Activated T-cell treated with anti-CD3 and anti-CD28 coated beads, Interleukin-2, amount 50 U/mL, for 72 hours (primary cell): ENCODE data around the gene RIF1. TPM values are rescaled to one million over a fixed set of nuclear protein-coding genes. Genes with fewer than 3 reads are reported as not detected.

ENCODE experiments used
- ATAC-seq, 2 donors: fragments of 150-1000 bp; cut with Tn5 transposase; replicated peaks in 1 of 2; 2 replicates each; pipeline ENCODE4 v1.10.0; 2021; ENCODE audit warnings: moderate library complexity in 2 of 2, mild to moderate bottlenecking in 1 of 2
- DNase-seq, 2 donors: peaks; one replicate each; pipeline ENCODE4 v3.0.0; 2021 to 2022; ENCODE audit warnings: mixed read lengths in 1 of 2
- H3K27ac Mint-ChIP-seq: one replicate; pipeline ENCODE4 v1.8.0; 2022; ENCODE audit warnings: mild to moderate bottlenecking, moderate library complexity, mixed read lengths
- H3K27me3 Mint-ChIP-seq: one replicate; pipeline ENCODE4 v1.8.0; 2022; ENCODE audit warnings: low read depth, mixed read lengths
- H3K36me3 Mint-ChIP-seq, 2 donors: one replicate each; pipeline ENCODE4 v1.8.0; 2022; ENCODE audit warnings: mixed read lengths in 2 of 2, mild to moderate bottlenecking in 1 of 2; ENCODE audit not compliant: insufficient read depth in 2 of 2
- H3K4me1 Mint-ChIP-seq: one replicate; pipeline ENCODE4 v1.8.0; 2022; ENCODE audit warnings: low read depth, mixed read lengths
- H3K4me3 Mint-ChIP-seq, 2 donors: one replicate each; pipeline ENCODE4 v1.8.0; 2022; ENCODE audit warnings: mild to moderate bottlenecking in 2 of 2, mixed read lengths in 2 of 2, moderate library complexity in 2 of 2
- H3K9me3 Mint-ChIP-seq, 2 donors: one replicate each; pipeline ENCODE4 v1.8.0; 2022; ENCODE audit warnings: mixed read lengths in 2 of 2
- total RNA-seq, 2 donors: library from RNA; stranded (reverse); gene quantifications; one replicate each; pipeline ENCODE4 v1.2.3, GENCODE V29; 2022

RIF1 gene
- total RNA-seq: 10 to 100 TPM; 50.4 to 58.3 TPM

- Mint-ChIP-seq H3K4me3 (peak within 1 kb of the TSS; percentile 89 to 96), H3K27me3 (no peaks in the 10 kb centered on the region), H3K4me1 (peaks cover 26% of the 10 kb centered on the region), H3K36me3 (peaks cover 6 to 17% of the 10 kb centered on the region in 2 donors), H3K27ac (peak within 1 kb of the TSS; percentile 92), H3K9me3 (no peaks in the 10 kb centered on the region)
- DNase-seq (peak; percentile 84 to 85), ATAC-seq (peak; percentile 93 to 96)
These were observed at the start of gene RIF1 for GRCh38 chr2:151409601-151410484. RIF1 (plus strand) TSS chr2:151409902; CDS start chr2:151410424, 522 bp downstream.

GRCh38 chr2:151361674-151362370, 47.9 kb upstream of the RIF1 start:
- no peaks in the 10 kb centered on the region for H3K36me3 Mint-ChIP-seq
- DNase-seq (no peak), ATAC-seq (no peak)
- H3K4me1 Mint-ChIP-seq: no peaks in the 10 kb centered on the region
- H3K4me3 Mint-ChIP-seq: no peak overlapping the region
- no peak overlapping the region for H3K27ac Mint-ChIP-seq
- H3K9me3 Mint-ChIP-seq: no peaks in the 10 kb centered on the region
- H3K27me3 Mint-ChIP-seq: no peaks in the 10 kb centered on the region

GRCh38 chr2:151363709-151364108, 46.0 kb upstream of the RIF1 start:
- Mint-ChIP-seq H3K27ac (no peak overlapping the region), H3K4me1 (no peaks in the 10 kb centered on the region), H3K4me3 (no peak overlapping the region), H3K9me3 (no peaks in the 10 kb centered on the region), H3K36me3 (no peaks in the 10 kb centered on the region), H3K27me3 (no peaks in the 10 kb centered on the region)
- DNase-seq (no peak), ATAC-seq (no peak)

GRCh38 chr2:151367571-151367970, 42.1 kb upstream of the RIF1 start:
- H3K4me1 Mint-ChIP-seq: no peaks in the 10 kb centered on the region
- no peak overlapping the region for H3K27ac Mint-ChIP-seq
- ATAC-seq: no peak
- DNase-seq: no peak
- no peak overlapping the region for H3K4me3 Mint-ChIP-seq
- no peaks in the 10 kb centered on the region for H3K36me3 Mint-ChIP-seq
- H3K27me3 Mint-ChIP-seq: no peaks in the 10 kb centered on the region
- no peaks in the 10 kb centered on the region for H3K9me3 Mint-ChIP-seq

- peak overlapping the region in 1 of 2 donors; percentile 75 for H3K4me3 Mint-ChIP-seq
- H3K4me1 Mint-ChIP-seq: peaks cover 5% of the 10 kb centered on the region
- H3K9me3 Mint-ChIP-seq: no peaks in the 10 kb centered on the region
- H3K27ac Mint-ChIP-seq: peak overlapping the region; percentile 9
- H3K27me3 Mint-ChIP-seq: no peaks in the 10 kb centered on the region
- ATAC-seq: peak; percentile 58 to 92
- peak in 1 of 2 donors; percentile 3 for DNase-seq
- no peaks in the 10 kb centered on the region for H3K36me3 Mint-ChIP-seq
These were observed 35.3 kb upstream of the RIF1 start for GRCh38 chr2:151374436-151374835.

GRCh38 chr2:151379169-151379568, 30.5 kb upstream of the RIF1 start:
- Mint-ChIP-seq H3K4me3 (no peak overlapping the region), H3K9me3 (no peaks in the 10 kb centered on the region), H3K36me3 (no peaks in the 10 kb centered on the region), H3K4me1 (peaks cover 3% of the 10 kb centered on the region), H3K27me3 (no peaks in the 10 kb centered on the region), H3K27ac (no peak overlapping the region)
- DNase-seq (no peak), ATAC-seq (no peak)

- Mint-ChIP-seq H3K4me1 (no peaks in the 10 kb centered on the region), H3K9me3 (no peaks in the 10 kb centered on the region), H3K27ac (peak overlapping the region; percentile 58), H3K4me3 (no peak overlapping the region), H3K36me3 (no peaks in the 10 kb centered on the region), H3K27me3 (no peaks in the 10 kb centered on the region)
- ATAC-seq: no peak
- no peak for DNase-seq
These were observed 29.0 kb upstream of the RIF1 start for GRCh38 chr2:151380580-151381235.

- no peak for ATAC-seq
- no peaks in the 10 kb centered on the region for H3K27me3 Mint-ChIP-seq
These were observed 28.4 kb upstream of the RIF1 start for GRCh38 chr2:151381266-151381665.

GRCh38 chr2:151388011-151388410, 21.7 kb upstream of the RIF1 start:
- ATAC-seq (no peak), DNase-seq (no peak)
- no peak overlapping the region for H3K4me3 Mint-ChIP-seq
- H3K36me3 Mint-ChIP-seq: no peaks in the 10 kb centered on the region
- no peaks in the 10 kb centered on the region for H3K4me1 Mint-ChIP-seq
- no peaks in the 10 kb centered on the region for H3K27me3 Mint-ChIP-seq
- H3K27ac Mint-ChIP-seq: no peak overlapping the region
- H3K9me3 Mint-ChIP-seq: no peaks in the 10 kb centered on the region

More at GRCh38 chr2:151381266-151381665, 28.4 kb upstream of the RIF1 start:
- no peak overlapping the region for H3K4me3 Mint-ChIP-seq
- H3K4me1 Mint-ChIP-seq: no peaks in the 10 kb centered on the region
- DNase-seq: no peak
- no peaks in the 10 kb centered on the region for H3K9me3 Mint-ChIP-seq
- H3K36me3 Mint-ChIP-seq: no peaks in the 10 kb centered on the region
- no peak overlapping the region for H3K27ac Mint-ChIP-seq

GRCh38 chr2:151391436-151391835, 18.3 kb upstream of the RIF1 start:
- DNase-seq (no peak), ATAC-seq (no peak)
- H3K27ac Mint-ChIP-seq: no peak overlapping the region
- no peaks in the 10 kb centered on the region for H3K36me3 Mint-ChIP-seq
- H3K27me3 Mint-ChIP-seq: no peaks in the 10 kb centered on the region
- H3K4me3 Mint-ChIP-seq: no peak overlapping the region
- no peaks in the 10 kb centered on the region for H3K4me1 Mint-ChIP-seq
- H3K9me3 Mint-ChIP-seq: no peaks in the 10 kb centered on the region

- Mint-ChIP-seq H3K4me1 (no peaks in the 10 kb centered on the region), H3K9me3 (no peaks in the 10 kb centered on the region), H3K27me3 (no peaks in the 10 kb centered on the region), H3K4me3 (no peak overlapping the region), H3K36me3 (no peaks in the 10 kb centered on the region), H3K27ac (no peak overlapping the region)
- DNase-seq (no peak), ATAC-seq (no peak)
These were observed 15.2 kb upstream of the RIF1 start for GRCh38 chr2:151394509-151394908.

GRCh38 chr2:151395509-151396374, 14.0 kb upstream of the RIF1 start:
- Mint-ChIP-seq H3K4me3 (no peak overlapping the region), H3K27ac (no peak overlapping the region), H3K27me3 (no peaks in the 10 kb centered on the region), H3K36me3 (no peaks in the 10 kb centered on the region), H3K4me1 (no peaks in the 10 kb centered on the region), H3K9me3 (no peaks in the 10 kb centered on the region)
- ATAC-seq: no peak
- no peak for DNase-seq
